Measurements from ENCODE around the gene ADAMTS16.
A peak's percentile ranks its signal among the peaks of the same experiment; 100 is the strongest.
"Not testable (repeated sequence)": the region's sequence is repeated elsewhere in the genome, so short reads cannot be mapped to it uniquely, and the experiment has no call there.

The ADAMTS16 gene, protein sequence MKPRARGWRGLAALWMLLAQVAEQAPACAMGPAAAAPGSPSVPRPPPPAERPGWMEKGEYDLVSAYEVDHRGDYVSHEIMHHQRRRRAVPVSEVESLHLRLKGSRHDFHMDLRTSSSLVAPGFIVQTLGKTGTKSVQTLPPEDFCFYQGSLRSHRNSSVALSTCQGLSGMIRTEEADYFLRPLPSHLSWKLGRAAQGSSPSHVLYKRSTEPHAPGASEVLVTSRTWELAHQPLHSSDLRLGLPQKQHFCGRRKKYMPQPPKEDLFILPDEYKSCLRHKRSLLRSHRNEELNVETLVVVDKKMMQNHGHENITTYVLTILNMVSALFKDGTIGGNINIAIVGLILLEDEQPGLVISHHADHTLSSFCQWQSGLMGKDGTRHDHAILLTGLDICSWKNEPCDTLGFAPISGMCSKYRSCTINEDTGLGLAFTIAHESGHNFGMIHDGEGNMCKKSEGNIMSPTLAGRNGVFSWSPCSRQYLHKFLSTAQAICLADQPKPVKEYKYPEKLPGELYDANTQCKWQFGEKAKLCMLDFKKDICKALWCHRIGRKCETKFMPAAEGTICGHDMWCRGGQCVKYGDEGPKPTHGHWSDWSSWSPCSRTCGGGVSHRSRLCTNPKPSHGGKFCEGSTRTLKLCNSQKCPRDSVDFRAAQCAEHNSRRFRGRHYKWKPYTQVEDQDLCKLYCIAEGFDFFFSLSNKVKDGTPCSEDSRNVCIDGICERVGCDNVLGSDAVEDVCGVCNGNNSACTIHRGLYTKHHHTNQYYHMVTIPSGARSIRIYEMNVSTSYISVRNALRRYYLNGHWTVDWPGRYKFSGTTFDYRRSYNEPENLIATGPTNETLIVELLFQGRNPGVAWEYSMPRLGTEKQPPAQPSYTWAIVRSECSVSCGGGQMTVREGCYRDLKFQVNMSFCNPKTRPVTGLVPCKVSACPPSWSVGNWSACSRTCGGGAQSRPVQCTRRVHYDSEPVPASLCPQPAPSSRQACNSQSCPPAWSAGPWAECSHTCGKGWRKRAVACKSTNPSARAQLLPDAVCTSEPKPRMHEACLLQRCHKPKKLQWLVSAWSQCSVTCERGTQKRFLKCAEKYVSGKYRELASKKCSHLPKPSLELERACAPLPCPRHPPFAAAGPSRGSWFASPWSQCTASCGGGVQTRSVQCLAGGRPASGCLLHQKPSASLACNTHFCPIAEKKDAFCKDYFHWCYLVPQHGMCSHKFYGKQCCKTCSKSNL

DNA sequence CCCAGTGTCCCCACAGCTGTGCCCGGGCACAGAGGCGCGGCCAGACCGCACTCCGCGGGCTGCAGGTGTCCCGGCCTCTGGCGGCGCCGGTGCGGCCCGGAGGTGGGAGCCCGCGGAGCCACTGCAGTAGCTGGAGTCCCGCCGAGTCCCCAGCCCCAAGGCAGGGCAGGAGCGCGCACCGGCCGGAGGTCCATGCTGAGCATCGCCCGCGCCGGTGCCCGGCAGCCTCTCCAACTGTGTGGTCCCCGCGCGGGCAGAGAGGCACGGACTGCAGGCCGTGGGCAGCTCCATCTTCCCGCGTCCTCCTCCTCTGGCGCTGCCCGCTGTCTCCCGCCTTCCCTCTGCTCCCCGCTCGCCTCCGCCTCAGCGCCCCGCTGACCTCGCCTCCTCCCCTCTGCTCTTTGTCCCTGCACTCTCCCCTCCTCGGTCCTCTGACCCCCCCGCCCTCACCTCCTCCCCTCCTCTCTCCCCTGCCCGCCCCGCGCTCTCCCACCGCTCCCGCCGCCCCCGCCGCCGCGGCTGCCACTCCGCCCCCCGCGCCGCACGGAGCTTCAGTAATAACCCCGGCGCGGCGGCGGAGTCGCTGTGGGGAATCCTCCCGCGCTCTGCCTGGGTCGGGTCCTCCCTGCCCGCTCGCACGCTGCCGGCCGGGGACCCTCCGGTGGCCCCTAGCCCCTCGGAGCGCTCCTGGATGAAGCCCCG, at the start of gene ADAMTS16:
Gene ADAMTS16 (plus strand): TSS at position 554 of the 702 bp plus-strand sequence. CDS start 138 bp downstream, at position 692.
- DNase-seq (ENCODE audit: low spot score), result peak; percentile 7

DNA sequence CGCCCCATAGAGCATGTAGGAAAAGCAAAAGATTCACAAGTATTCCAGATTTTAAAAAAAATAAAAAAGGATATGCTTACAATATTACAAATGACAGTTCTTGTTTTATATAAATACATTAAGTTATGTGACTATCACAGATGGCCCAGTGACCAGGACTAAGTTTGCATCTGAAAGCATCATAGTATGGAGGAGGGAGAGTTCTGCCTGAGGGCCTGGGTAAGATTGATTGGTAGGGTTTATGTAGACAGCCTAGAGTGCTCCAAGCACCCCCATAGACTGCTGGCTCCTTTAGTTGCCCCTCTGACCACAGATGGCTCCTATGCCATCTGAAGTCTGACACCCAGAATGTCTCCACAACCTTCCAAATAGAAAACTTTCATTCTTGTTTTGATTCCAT, 48.0 kb upstream of the ADAMTS16 start:
- no peak for DNase-seq (ENCODE audit: low spot score)

DNA sequence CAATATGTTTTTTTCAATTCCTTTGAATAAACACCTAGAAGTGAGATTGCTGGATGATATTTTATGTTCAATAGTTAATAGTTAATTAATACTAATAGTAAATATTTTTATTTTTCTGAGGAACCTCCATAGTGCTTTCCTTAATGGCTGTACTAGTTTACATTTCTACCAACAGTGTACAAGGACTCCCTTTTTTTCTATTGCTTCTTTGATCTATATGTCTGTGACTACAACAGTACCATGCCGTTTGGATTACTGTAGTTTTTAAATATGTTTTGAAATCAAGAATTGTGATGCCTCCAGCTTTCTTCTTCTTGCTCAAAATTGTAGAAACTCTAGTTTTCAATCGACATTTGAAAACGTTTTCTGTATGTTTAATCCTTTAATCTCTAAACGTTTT, 39.5 kb upstream of the ADAMTS16 start:
- no peak for DNase-seq (ENCODE audit: low spot score)

DNA sequence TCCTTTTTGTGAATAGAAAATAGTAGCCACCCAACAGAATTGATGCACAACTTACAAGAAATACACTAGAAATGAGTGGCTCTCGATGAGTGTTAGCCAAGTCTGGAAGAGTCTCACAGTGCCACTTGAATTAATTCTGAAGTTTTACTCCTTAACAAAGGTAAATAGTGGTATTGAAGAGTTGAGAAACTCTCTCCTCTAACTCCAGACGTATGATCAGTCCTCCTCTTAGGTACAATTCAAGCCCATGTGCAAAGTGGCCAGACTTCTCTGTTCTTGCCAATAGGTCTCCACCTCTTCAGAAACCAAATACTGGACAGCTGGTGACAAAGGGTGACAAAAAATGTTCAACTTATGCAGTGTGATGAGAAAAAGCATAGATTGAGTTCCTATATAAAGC, 38.5 kb upstream of the ADAMTS16 start:
- DNase-seq (ENCODE audit: low spot score), result no peak

DNA sequence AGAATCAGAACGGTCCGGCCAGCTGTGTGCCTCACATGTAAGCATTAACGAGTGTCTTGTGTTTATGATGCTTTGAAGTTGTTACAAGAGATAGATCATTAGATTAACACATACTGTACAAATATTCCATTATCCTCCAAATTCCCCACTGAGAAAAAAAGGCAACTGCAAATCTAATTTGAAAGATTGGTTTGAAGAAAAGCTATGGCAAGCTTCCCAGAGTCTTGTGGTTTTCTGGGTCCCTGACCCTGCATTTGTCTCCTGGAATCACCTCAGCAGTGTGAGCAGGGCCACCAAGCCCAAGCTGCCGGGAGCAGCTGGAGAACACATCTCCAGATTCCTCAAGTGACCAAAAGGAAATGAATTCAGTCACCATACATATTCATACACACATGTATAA, 36.9 kb upstream of the ADAMTS16 start:
- peak; percentile 42 for DNase-seq (ENCODE audit: low spot score)

DNA sequence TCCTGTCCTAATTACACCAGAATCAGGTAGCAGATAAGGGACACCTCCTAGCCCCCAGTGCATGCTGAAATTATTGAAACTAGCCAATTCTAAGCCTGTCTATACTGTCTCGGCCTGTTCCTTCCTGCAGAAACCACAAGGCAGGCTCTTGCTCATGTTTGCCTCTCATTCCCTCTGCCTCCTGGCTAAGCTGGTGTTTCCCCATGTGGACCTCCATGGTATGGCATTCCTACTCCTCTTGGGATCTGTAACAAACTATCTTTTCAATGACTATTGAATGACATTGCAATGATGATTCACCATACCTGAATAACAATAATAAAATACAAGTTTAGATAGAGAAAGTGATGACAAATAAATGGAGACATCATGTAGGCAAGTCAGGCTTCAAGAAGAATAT, 35.6 kb upstream of the ADAMTS16 start:
- peak; percentile 42 for DNase-seq (ENCODE audit: low spot score)

DNA sequence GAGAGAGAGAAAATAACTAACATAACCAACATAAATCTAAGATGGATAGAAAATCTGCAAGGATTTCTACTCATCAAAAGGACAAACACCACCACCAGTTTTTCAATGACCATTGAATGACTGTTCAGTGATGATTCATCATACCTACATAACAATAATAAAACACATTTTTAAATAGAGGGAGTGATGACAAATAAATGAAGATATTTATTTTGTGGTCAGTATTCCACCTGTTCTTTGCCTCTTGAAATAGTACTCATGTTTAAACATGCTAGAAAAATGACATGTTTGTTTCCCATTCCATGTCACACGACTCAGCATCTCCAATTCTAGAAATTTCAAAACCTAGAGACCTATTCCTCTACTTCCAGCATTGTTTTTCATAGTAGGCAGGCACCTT, 34.6 kb upstream of the ADAMTS16 start:
- peak; percentile 52 for DNase-seq (ENCODE audit: low spot score)

DNA sequence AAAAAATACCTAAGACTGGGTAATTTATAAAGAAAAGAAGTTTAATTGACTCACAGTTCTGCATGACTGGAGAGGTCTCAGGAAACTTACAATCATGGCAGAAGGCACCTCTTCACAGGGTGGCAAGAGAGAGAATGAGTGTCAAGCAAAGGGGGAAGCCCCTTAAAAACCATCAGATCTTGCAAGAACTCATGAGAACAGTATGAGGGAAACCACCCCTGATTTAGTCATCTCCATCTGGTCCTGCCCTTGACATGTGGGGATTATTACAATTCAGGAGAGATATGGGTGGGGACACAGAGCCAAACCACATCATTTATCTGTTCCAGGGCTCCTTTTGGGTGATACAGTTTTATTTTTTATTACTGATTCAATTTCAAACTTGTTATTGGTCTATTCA, 23.2 kb upstream of the ADAMTS16 start:
- peak; percentile 64 for DNase-seq (ENCODE audit: low spot score)

DNA sequence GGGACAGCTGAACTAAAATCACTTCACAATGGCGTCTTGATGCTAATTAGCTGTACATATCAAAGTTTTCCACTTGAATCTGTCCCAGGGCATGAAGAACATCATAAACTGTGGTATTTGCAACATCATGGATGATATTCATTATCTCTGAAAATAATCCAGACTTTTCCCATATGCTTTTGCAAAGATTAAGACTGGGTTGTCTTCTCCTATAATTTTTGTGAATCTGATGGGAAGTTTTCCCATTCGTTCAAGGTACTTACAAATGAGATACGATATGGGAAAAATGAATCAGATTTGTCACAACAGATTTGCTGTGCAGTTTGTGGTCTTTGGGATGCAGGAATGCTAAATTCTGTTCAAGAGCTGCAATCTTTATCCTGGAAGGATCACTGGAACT, 17.4 kb upstream of the ADAMTS16 start:
- no peak for DNase-seq (ENCODE audit: low spot score)

DNA sequence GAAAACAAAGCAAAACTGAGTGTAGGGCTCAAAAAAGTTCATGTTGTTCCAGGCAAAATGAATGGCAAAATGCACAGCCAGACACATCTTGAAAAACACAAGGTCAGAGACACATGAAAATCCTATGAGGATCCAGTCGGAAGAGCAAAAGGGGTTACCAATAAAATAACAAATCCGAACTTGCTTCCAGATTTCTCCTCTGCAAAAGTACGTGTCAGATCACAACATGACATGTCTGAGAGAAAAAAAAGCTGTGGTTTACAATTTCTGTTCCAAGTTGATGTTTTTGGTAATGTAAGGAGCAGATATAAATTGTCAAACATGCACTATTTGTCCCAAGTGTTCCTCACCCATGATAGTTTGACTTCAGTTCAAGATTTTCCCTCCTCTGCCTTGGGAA, 15.9 kb upstream of the ADAMTS16 start:
- no peak for DNase-seq (ENCODE audit: low spot score)

DNA sequence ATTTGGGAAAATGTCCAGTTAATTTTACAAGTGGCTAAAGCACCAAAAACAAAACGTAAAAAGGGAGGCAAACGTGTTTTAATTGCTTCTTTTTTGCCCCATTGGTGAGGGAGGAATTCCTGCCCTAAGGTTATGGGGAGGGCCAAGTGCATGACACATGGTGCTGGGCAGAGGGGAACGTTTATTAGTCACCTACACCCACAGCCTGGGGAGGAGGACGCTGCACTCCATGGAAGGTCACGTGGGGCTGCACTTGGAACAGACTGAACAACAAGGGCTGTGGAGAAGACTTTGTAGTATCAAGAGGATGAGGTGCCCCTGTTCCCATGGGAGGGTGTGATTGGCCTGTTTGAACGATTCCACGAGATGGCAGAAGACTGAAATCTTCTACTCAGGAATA, 13.7 kb upstream of the ADAMTS16 start:
- DNase-seq (ENCODE audit: low spot score), result peak; percentile 73

DNA sequence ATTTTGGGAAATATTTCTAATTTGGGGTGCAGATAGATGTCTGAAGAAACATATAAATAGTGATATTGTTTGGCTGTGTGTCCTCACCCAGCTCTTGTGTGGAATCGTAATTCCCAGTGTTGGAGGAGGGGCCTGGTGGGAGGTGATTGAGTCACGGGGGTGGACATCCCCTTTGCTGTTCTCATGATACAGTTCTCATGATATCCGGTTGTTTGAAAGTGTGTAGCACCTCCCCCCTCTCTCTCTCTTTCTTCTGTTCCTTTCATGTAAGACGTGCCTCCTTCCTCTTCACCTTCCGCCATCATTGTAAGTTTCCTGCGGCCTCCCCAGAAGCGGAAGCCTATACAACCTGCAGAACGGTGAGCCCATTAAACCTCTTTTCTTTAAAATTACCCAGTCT, 11.4 kb upstream of the ADAMTS16 start:
- DNase-seq (ENCODE audit: low spot score), result no peak

DNA sequence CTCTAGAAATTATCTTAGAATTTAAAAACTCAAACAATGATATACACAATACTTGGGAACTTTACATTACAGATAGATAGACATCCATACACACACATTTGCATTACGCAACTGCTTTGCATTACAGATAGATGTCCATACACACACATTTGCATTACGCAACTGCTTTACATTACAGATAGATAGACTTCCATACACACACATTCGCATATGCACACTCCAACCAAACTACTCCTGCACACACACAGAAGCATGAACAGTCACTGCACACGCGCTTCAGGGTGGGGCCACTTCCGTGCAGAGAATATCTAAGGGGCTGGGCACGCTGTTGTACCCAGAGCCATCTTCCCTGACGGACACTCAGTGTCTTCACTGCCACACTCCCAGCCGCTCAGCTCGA, 7.9 kb upstream of the ADAMTS16 start:
- no peak for DNase-seq (ENCODE audit: low spot score)

DNA sequence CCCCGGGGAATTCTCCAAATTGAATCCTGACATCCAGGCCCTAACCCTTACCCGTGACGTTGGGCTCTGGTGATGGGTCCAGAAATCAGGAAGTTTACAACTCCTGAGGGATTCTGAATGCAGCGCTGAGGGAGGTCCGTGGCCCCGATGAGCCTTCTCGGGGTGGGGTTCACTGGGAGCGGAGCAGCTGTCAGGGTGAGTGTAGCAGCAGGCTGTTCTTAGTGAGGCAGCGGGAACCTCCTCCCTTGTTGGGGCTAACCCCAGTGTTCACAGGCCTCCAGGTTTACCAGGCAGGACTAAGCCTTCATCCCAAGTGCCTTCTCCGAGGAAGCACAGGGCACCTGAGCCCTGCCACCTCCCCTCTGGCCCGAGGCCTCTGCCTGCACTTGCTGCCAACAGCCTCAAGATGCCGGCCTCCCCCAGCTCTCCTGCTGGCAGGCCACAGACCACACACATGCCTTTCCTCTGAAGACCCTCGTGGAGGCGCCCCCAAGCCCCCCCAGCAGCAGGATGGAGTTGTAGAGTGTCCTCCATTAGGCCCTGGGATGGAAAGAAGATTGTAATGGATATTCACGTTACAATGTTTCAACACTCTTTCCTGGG, 7.3 kb upstream of the ADAMTS16 start:
- no peak for DNase-seq (ENCODE audit: low spot score)

DNA sequence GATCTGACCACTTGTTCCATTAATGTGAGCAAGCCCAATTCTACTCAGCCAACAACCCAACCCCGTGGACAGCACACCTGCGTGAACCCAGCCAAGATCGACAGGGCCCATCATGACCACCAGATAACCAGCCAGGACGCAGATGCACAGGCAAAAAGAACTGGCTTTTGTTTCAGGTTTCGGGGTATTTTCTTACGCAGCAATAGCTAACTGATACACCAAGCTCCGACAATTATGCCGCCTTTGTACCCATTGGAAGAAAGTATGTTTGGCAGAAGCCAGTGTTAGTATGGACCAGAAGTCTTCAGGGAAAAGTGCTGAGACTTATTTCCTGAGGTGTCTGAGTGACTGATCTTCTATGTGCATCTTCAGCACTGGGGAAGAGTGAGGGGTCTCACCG, 6.0 kb upstream of the ADAMTS16 start:
- DNase-seq (ENCODE audit: low spot score), result no peak

DNA sequence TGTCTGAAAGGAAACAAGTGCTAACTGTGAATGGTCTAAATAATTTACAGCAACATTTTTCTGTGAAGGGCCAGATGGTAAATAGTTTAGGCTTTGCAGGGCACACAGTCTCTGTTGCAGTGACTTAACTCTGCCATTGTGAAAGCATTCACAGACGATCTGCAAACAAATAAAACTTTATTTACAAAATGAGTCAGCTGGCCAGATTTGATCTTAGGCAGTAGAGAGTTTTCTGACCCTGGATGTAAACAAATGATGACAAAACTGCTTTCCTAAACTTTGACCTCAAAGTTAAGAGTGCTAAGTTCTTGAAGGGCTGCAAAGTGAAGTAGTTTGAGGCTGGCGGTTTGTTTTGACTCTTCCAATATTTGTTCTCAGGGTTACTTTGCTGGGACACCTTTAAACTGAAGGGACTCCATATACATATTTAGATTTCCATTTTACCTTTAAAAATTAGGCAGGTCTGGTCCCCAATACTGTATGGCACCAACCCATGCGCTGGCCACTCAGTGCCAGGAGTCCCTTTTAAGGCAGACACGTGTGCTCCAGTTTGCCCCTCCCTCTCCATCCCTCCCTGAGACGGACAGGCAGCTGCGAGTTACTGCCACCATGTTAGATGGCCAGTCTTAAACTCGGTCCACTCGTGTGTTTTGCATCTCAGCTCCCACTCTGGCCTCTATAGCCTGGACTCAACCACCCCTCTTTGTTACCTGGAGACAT, 4.0 kb upstream of the ADAMTS16 start:
- peak; percentile 10 for DNase-seq (ENCODE audit: low spot score)

DNA sequence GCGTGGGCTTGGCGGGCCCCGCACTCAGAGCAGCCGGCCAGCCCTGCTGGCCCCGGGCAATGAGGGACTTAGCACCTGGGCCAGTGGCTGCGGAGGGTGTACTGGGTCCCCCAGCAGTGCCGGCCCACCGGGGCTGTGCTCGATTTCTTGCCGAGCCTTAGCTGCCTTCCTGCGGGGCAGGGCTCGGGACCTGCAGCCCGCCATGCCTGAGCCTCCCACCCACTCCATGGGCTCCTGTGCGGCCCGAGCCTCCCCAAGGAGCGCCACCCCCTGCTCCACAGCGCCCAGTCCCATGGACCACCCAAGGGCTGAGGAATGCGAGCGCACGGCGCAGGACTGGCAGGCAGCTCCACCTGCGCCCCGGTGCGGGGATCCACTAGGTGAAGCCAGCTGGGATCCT, 2.3 kb upstream of the ADAMTS16 start:
- not testable (repeated sequence) for DNase-seq (ENCODE audit: low spot score)

DNA sequence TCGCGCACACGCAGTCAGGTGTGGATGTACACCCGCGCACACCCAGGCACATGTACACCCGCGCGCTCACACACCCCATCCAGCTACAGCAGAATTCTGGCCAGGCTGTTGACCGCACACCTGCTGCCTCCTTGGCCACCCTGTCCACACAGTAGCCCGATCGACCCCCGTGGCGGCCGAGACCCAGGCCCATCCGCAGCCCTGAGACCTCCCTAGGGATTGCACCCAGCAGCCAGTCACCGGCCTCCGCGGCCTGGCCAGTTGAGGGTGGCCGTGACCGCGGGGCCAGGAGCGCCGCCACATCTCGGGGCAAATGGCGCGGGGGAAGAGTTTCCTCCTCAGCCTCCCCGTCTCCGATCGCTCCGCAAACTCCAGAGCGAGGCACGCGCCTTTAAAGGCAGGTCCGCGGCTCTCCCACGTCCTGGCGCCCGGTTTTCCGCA, 774 bp upstream of the ADAMTS16 start:
- DNase-seq (ENCODE audit: low spot score), result no peak

DNA sequence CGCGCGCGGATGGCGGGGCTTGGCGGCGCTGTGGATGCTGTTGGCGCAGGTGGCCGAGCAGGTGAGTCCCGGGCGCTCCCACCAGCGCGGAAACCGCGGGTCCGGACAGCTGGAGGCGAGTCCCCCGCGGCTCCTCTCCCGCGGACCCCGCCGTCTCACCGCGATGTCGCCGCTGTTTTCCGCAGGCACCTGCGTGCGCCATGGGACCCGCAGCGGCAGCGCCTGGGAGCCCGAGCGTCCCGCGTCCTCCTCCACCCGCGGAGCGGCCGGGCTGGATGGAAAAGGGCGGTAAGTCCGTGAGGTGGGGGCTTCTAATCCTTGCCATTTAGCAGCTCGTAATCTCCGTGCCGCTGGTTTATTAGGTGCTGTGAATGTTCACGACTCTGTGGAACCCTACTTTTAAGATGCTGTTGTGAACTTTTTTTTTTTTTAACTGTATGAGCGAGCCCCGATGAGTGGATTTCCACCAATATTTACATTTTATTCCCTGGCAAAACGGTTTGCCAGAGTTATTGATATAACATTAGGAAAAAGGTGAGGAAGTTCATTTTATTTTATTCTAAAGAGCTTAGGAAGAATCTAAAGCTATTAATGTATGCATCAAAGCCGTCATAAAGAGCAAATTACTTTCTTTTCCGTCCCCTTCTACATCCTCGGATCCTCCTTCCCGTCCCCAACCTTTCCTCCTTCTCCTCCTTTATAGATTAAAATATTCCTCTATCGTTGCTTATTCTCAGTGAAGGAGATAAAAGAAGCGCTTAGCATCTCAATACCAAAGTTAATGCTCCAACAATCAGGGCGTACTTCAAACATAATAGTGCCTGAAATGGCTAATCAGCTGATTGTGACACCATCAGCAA, 579 bp downstream of the ADAMTS16 start:
- peak; percentile 3 for DNase-seq (ENCODE audit: low spot score)

DNA sequence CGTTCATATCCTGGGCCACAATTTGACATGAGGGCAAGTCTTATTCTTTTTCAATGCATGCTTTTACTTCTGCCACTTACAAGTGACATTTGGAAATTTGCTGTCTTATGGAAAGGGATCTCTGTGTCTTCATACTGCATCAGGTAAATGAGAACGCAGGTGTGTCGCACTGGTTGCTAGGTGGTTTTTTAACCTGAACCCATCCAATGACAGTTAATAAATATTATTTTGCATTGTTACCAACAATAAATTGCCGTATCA, 1.1 kb downstream of the ADAMTS16 start:
- peak; percentile 5 for DNase-seq (ENCODE audit: low spot score)
